ENCODE results near the gene MBP.

The MBP gene

GRCh38 chr18:77102259-77103040, 30.1 kb downstream of the MBP start:
- H3K27me3 Mint-ChIP-seq (ENCODE audit: low read depth), result no peaks in the 10 kb centered on the region

GRCh38 chr18:77101410-77102258, 30.9 kb downstream of the MBP start:
- no peak for TF ChIP-seq CTCF (IDR thresholded peaks at IDR 0.05; ENCODE audit: unreplicated experiment in 3 of 3)
- H3K27me3 Mint-ChIP-seq (ENCODE audit: low read depth), result no peaks in the 10 kb centered on the region
- no peaks in the 10 kb centered on the region for H3K9me3 Mint-ChIP-seq
- peak overlapping the region; percentile 97 to 100 (median 98) for H3K27ac Mint-ChIP-seq
- H3K4me3 Mint-ChIP-seq, result peak overlapping the region; percentile 51 to 69 (median 56)
- H3K36me3 Mint-ChIP-seq (ENCODE audit: low read depth), result no peaks in the 10 kb centered on the region
- H3K4me1 Mint-ChIP-seq, result peaks cover 94% of the 10 kb centered on the region

More at GRCh38 chr18:77102259-77103040, 30.1 kb downstream of the MBP start:
- Mint-ChIP-seq H3K4me1 (peaks cover 95% of the 10 kb centered on the region), H3K4me3 (peak overlapping the region; percentile 31 to 56 (median 55)), H3K36me3 (ENCODE audit: low read depth) (no peaks in the 10 kb centered on the region), H3K9me3 (no peaks in the 10 kb centered on the region), H3K27ac (peak overlapping the region; percentile 97 to 100 (median 98))
- no peak for TF ChIP-seq CTCF (IDR thresholded peaks at IDR 0.05; ENCODE audit: unreplicated experiment in 3 of 3)

GRCh38 chr18:77100751-77101355, 31.7 kb downstream of the MBP start:
- Mint-ChIP-seq H3K36me3 (ENCODE audit: low read depth) (no peaks in the 10 kb centered on the region), H3K9me3 (no peaks in the 10 kb centered on the region), H3K4me3 (peak overlapping the region in 1 of 3 experiments; percentile 46), H3K27ac (peak overlapping the region; percentile 97 to 100 (median 98)), H3K27me3 (ENCODE audit: low read depth) (no peaks in the 10 kb centered on the region), H3K4me1 (peaks cover 94% of the 10 kb centered on the region)
- no peak for TF ChIP-seq CTCF (IDR thresholded peaks at IDR 0.05; ENCODE audit: unreplicated experiment in 3 of 3)

GRCh38 chr18:77099485-77100370, 32.9 kb downstream of the MBP start:
- Mint-ChIP-seq H3K4me3 (peak overlapping the region in 1 of 3 experiments; percentile 39), H3K9me3 (no peaks in the 10 kb centered on the region), H3K4me1 (peaks cover 94% of the 10 kb centered on the region), H3K27ac (peak overlapping the region; percentile 97 to 100 (median 98)), H3K27me3 (ENCODE audit: low read depth) (no peaks in the 10 kb centered on the region), H3K36me3 (ENCODE audit: low read depth) (no peaks in the 10 kb centered on the region)
- TF ChIP-seq CTCF (IDR thresholded peaks at IDR 0.05; ENCODE audit: unreplicated experiment in 3 of 3), result no peak

GRCh38 chr18:77098538-77099174, 33.9 kb downstream of the MBP start:
- Mint-ChIP-seq H3K27ac (peak overlapping the region; percentile 63 to 97 (median 71)), H3K27me3 (ENCODE audit: low read depth) (no peaks in the 10 kb centered on the region), H3K4me1 (peaks cover 87% of the 10 kb centered on the region), H3K9me3 (no peaks in the 10 kb centered on the region), H3K36me3 (ENCODE audit: low read depth) (no peaks in the 10 kb centered on the region), H3K4me3 (peak overlapping the region in 2 of 3 experiments; percentile 20 to 45)
- TF ChIP-seq CTCF (IDR thresholded peaks at IDR 0.05; ENCODE audit: unreplicated experiment in 3 of 3), result no peak

All from nephron (organoid).